ENCODE results near the gene LHFPL6. TPM values are rescaled to one million over a fixed set of nuclear protein-coding genes. Genes with fewer than 3 reads are reported as not detected.

LHFPL6 gene
- polyA plus RNA-seq, 2 of the 4 experiments (the other 2 are of a cell fraction): 1.7 to 5.4 TPM

- Histone ChIP-seq H3K4me1 (no peaks in the 10 kb centered on the region), H3K27ac (no peak overlapping the region), H3K4me2 (no peak overlapping the region), H3K4me3 (no peak overlapping the region), H3K9me3 (no peaks in the 10 kb centered on the region)
- no peak for ATAC-seq
- no peak for TF ChIP-seq MAX (IDR thresholded peaks at IDR 0.05)
- TF ChIP-seq FOSB (CRISPR knock-in tag; IDR thresholded peaks at IDR 0.05): no peak
- no peak for TF ChIP-seq CHD4 (IDR thresholded peaks at IDR 0.05; ENCODE audit: borderline replicate concordance)
- no peak for TF ChIP-seq ATOH8 (CRISPR knock-in tag; IDR thresholded peaks at IDR 0.05; ENCODE audit: low read depth)
- no peak for TF ChIP-seq GATA3 (IDR thresholded peaks at IDR 0.05; ENCODE audit: borderline replicate concordance)
- no peak for TF ChIP-seq RFX5 (IDR thresholded peaks at IDR 0.05)
- no peak for TF ChIP-seq ZNF302 (CRISPR knock-in tag; IDR thresholded peaks at IDR 0.05)
- TF ChIP-seq KDM5A (IDR thresholded peaks at IDR 0.05): no peak
- no peak for TF ChIP-seq RNF2 (IDR thresholded peaks at IDR 0.05; ENCODE audit: borderline replicate concordance, low read depth)
- no peak for TF ChIP-seq POLR2AphosphoS2 (conservative IDR thresholded peaks at IDR 0.05; ENCODE audit: low read length)
- TF ChIP-seq CHD2 (IDR thresholded peaks at IDR 0.05; ENCODE audit: low read length, partially characterized antibody): no peak
- TF ChIP-seq JUNB (IDR thresholded peaks at IDR 0.05): no peak
- TF ChIP-seq ESRRA (IDR thresholded peaks at IDR 0.05; ENCODE audit: borderline replicate concordance, low read length): no peak
- TF ChIP-seq KDM1A (IDR thresholded peaks at IDR 0.05; ENCODE audit: low read depth): no peak
- POLR2A ChIA-PET: no interaction called here
- CTCF ChIA-PET: no interaction called here
- no peak for DNase-seq (ENCODE audit: low read depth in 1 of 2, low spot score in 1 of 2)
- 34% methylated on average over 9 of the region's 9 CpGs for WGBS (ENCODE audit: missing lambda C conversion rate)
- no peak for FAIRE-seq
Measured at GRCh38 chr13:39347926-39348901, 254.8 kb downstream of the LHFPL6 start.

GRCh38 chr13:39345982-39346381 lies 257.0 kb downstream of the LHFPL6 start:
- no peak overlapping the region for H3K27ac ChIP-seq
- WGBS (ENCODE audit: missing lambda C conversion rate): 28% methylated on average over 5 of the region's 5 CpGs
- no peak for FAIRE-seq
- no peak overlapping the region for H3K4me3 ChIP-seq
- H3K4me2 ChIP-seq: no peak overlapping the region
- ATAC-seq: no peak
- ChIA-PET POLR2A (no interaction called here), CTCF (no interaction called here)
- no peak for TF ChIP-seq MYC (IDR thresholded peaks at IDR 0.05; ENCODE audit: borderline replicate concordance, low read length)
- no peak for TF ChIP-seq ESRRA (IDR thresholded peaks at IDR 0.05; ENCODE audit: borderline replicate concordance, low read length)
- TF ChIP-seq KDM5A (IDR thresholded peaks at IDR 0.05): no peak
- TF ChIP-seq ZC3H11A (IDR thresholded peaks at IDR 0.05): no peak
- TF ChIP-seq MAX (IDR thresholded peaks at IDR 0.05): no peak
- no peak for TF ChIP-seq PBX3 (IDR thresholded peaks at IDR 0.05)
- TF ChIP-seq BCL3 (IDR thresholded peaks at IDR 0.05): no peak
- no peak for TF ChIP-seq HDAC2 (IDR thresholded peaks at IDR 0.05)
- TF ChIP-seq HMGXB4 (CRISPR knock-in tag; IDR thresholded peaks at IDR 0.05; ENCODE audit: borderline replicate concordance): no peak
- TF ChIP-seq NR3C1 (IDR thresholded peaks at IDR 0.05): no peak
- no peak for TF ChIP-seq SMC3 (IDR thresholded peaks at IDR 0.05)
- H3K4me1 ChIP-seq: no peaks in the 10 kb centered on the region
- no peak for DNase-seq (ENCODE audit: low read depth in 1 of 2, low spot score in 1 of 2)
- H3K9me3 ChIP-seq: no peaks in the 10 kb centered on the region
